GM12878 (cell line): ENCODE data around the gene ATP8B1. TPM values are rescaled to one million over a fixed set of nuclear protein-coding genes. Genes with fewer than 3 reads are reported as not detected.

Experiments
- BMI1 ChIP-seq: fragments of 450-650 bp; IDR thresholded peaks from 2 replicates; pipeline ENCODE4 v1.6.1; 2016; ENCODE audit warnings: mild to moderate bottlenecking, moderate library complexity, borderline replicate concordance
- CEBPB ChIP-seq, 2 experiments: fragments of 150-350 bp in 1 of 2; IDR thresholded peaks; 2 replicates each; pipeline ENCODE4 v1.6.1; 2012 to 2014; ENCODE audit warnings: low read depth in 2 of 2, low read length in 2 of 2, borderline replicate concordance in 1 of 2, inconsistent platforms in 1 of 2
- E2F8 ChIP-seq: fragments of 450-650 bp; IDR thresholded peaks from 2 replicates; pipeline ENCODE4 v1.6.1; 2018; ENCODE audit warnings: mild to moderate bottlenecking, low read depth, moderate library complexity; ENCODE audit not compliant: partially characterized antibody
- E4F1 ChIP-seq: fragments of 450-650 bp; IDR thresholded peaks from 2 replicates; pipeline ENCODE4 v1.6.1; 2018; ENCODE audit warnings: borderline replicate concordance, mild to moderate bottlenecking; ENCODE audit not compliant: partially characterized antibody
- EP300 ChIP-seq, 2 experiments: fragments of 150-350 bp in 1 of 2; IDR thresholded peaks; 2 replicates each; pipeline ENCODE4 v1.6.1; 2011 to 2012; ENCODE audit warnings: low read depth in 2 of 2, low read length in 2 of 2, borderline replicate concordance in 1 of 2, improper control_type of control experiment in 1 of 2, inconsistent platforms in 1 of 2; ENCODE audit not compliant: control insufficient read depth in 1 of 2
- GABPA ChIP-seq: IDR thresholded peaks from 2 replicates; pipeline ENCODE4 v1.6.1; 2014; ENCODE audit warnings: antibody characterized with exemption, low read depth, mild to moderate bottlenecking, inconsistent platforms
- MEF2B ChIP-seq: fragments of 450-650 bp; IDR thresholded peaks from 2 replicates; pipeline ENCODE4 v1.6.1; 2018; ENCODE audit warnings: mild to moderate bottlenecking, moderate library complexity; ENCODE audit not compliant: partially characterized antibody, poor library complexity, severe bottlenecking
- MTA2 ChIP-seq: fragments of 450-650 bp; IDR thresholded peaks from 2 replicates; pipeline ENCODE4 v1.6.1; 2016; ENCODE audit warnings: low read depth, mild to moderate bottlenecking, moderate library complexity
- NBN ChIP-seq: fragments of 450-650 bp; IDR thresholded peaks from 2 replicates; pipeline ENCODE4 v1.6.1; 2016
- PAX5 ChIP-seq: IDR thresholded peaks from 2 replicates; pipeline ENCODE4 v1.6.1; 2011; ENCODE audit warnings: low read depth, low read length, borderline replicate concordance
- PAX8 ChIP-seq: fragments of 450-650 bp; IDR thresholded peaks from 2 replicates; pipeline ENCODE4 v1.6.1; 2017; ENCODE audit warnings: mild to moderate bottlenecking, moderate library complexity
- RAD21 ChIP-seq: IDR thresholded peaks from 2 replicates; pipeline ENCODE4 v1.6.1; 2011; ENCODE audit warnings: mild to moderate bottlenecking, low read depth, low read length, moderate library complexity; ENCODE audit not compliant: insufficient read depth
- RAD51 ChIP-seq: fragments of 450-650 bp; IDR thresholded peaks from 2 replicates; pipeline ENCODE4 v1.6.1; 2016; ENCODE audit warnings: moderate library complexity, mild to moderate bottlenecking, inconsistent platforms
- RUNX3 ChIP-seq: IDR thresholded peaks from 2 replicates; pipeline ENCODE4 v1.6.1; 2012; ENCODE audit warnings: low read length, inconsistent platforms
- TCF12 ChIP-seq: IDR thresholded peaks from 2 replicates; pipeline ENCODE4 v1.6.1; 2011; ENCODE audit warnings: low read depth, mild to moderate bottlenecking, low read length
- ZNF24 ChIP-seq: fragments of 450-650 bp; IDR thresholded peaks from 2 replicates; pipeline ENCODE4 v1.6.1; 2017; ENCODE audit warnings: antibody characterized with exemption, mild to moderate bottlenecking
- polyA plus RNA-seq, 11 experiments: library from polyadenylated mRNA; depleted of rRNA in 4 of 11; unstranded in 6 of 11; stranded (reverse) in 5 of 11; fragments of >200 nt; fragmentation: Nextera tagmentation in 4 of 11; fragmentation: Illumina TruSeq in 1 of 11; extraction: Ambion mirVana in 4 of 11; extraction: Trizol in 1 of 11; gene quantifications; 1 replicate in 1 of 11; 2 replicates in 10 of 11; pipeline versions ENCODE4 v1.2.1 to v1.2.3, GENCODE V29; 2011 to 2016; ENCODE audit warnings: inconsistent platforms in 2 of 11, missing spikeins in 2 of 11, low read depth in 1 of 11
- total RNA-seq, 4 experiments: library from RNA; depleted of rRNA in 3 of 4; stranded (reverse); fragments of >200 nt in 3 of 4; fragmentation: Illumina TruSeq in 1 of 4; extraction: Trizol in 1 of 4; gene quantifications; 2 replicates each; pipeline versions ENCODE4 v1.2.1 to v1.2.3, GENCODE V29; 2013 to 2021
- TF ChIP-seq, protein P1 (sequence below): fragments of 450-650 bp; conservative IDR thresholded peaks from 2 replicates; pipeline ENCODE4 v1.6.1; 2017; ENCODE audit warnings: mild to moderate bottlenecking, moderate library complexity
- TF ChIP-seq, protein P2 (sequence below): IDR thresholded peaks from 2 replicates; pipeline ENCODE4 v1.6.1; 2011; ENCODE audit warnings: low read depth, low read length, improper control_type of control experiment, borderline replicate concordance
- TF ChIP-seq, protein P3 (sequence below): fragments of 450-650 bp; IDR thresholded peaks from 2 replicates; pipeline ENCODE4 v1.6.1; 2017; ENCODE audit warnings: antibody characterized with exemption, mild to moderate bottlenecking, moderate library complexity

Gene ATP8B1
- total and polyA plus RNA-seq, 10 of the 15 experiments (the other 5 are each of a cell fraction or from before 2014, with no cell fraction given) = 0.03 to 0.37 (median 0.11) TPM

GRCh38 chr18:57841568-57841967, 38.5 kb upstream of the ATP8B1 start (continued):
- no peak for TF ChIP-seq E4F1
- TF ChIP-seq, protein P1, sequence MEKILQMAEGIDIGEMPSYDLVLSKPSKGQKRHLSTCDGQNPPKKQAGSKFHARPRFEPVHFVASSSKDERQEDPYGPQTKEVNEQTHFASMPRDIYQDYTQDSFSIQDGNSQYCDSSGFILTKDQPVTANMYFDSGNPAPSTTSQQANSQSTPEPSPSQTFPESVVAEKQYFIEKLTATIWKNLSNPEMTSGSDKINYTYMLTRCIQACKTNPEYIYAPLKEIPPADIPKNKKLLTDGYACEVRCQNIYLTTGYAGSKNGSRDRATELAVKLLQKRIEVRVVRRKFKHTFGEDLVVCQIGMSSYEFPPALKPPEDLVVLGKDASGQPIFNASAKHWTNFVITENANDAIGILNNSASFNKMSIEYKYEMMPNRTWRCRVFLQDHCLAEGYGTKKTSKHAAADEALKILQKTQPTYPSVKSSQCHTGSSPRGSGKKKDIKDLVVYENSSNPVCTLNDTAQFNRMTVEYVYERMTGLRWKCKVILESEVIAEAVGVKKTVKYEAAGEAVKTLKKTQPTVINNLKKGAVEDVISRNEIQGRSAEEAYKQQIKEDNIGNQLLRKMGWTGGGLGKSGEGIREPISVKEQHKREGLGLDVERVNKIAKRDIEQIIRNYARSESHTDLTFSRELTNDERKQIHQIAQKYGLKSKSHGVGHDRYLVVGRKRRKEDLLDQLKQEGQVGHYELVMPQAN = no peak; the same call in 1 of the 2 replicates
- TF ChIP-seq MEF2B = peak; percentile 97
- no peak for TF ChIP-seq RAD21
- TF ChIP-seq, protein P2, sequence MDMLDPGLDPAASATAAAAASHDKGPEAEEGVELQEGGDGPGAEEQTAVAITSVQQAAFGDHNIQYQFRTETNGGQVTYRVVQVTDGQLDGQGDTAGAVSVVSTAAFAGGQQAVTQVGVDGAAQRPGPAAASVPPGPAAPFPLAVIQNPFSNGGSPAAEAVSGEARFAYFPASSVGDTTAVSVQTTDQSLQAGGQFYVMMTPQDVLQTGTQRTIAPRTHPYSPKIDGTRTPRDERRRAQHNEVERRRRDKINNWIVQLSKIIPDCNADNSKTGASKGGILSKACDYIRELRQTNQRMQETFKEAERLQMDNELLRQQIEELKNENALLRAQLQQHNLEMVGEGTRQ = no peak
- TF ChIP-seq NBN = peak; percentile 85
- TF ChIP-seq CEBPB (IDR thresholded peaks at IDR 0.05; ENCODE audit: borderline replicate concordance in 1 of 2, low read depth in 2 of 2, low read length in 2 of 2) = peak in 1 of 2 experiments; percentile 96; a peak in 2 of 4 replicates
- peak; percentile 91 to 94 for TF ChIP-seq EP300 (IDR thresholded peaks at IDR 0.05; ENCODE audit: borderline replicate concordance in 1 of 2, control insufficient read depth in 1 of 2, low read depth in 2 of 2, low read length in 2 of 2)
- TF ChIP-seq E2F8 = peak; percentile 23
- TF ChIP-seq PAX8 = no peak
- TF ChIP-seq GABPA = peak; percentile 76
- peak; percentile 99 for TF ChIP-seq RUNX3
- TF ChIP-seq TCF12 = peak; percentile 65; the same call in 1 of the 2 replicates
- TF ChIP-seq RAD51 = peak; percentile 53; the same call in 1 of the 2 replicates
- peak; percentile 98 for TF ChIP-seq PAX5
- peak; percentile 89 for TF ChIP-seq BMI1
- peak; percentile 32; the same call in 1 of the 2 replicates for TF ChIP-seq ZNF24
- TF ChIP-seq MTA2 = peak; percentile 98
- TF ChIP-seq, protein P3, sequence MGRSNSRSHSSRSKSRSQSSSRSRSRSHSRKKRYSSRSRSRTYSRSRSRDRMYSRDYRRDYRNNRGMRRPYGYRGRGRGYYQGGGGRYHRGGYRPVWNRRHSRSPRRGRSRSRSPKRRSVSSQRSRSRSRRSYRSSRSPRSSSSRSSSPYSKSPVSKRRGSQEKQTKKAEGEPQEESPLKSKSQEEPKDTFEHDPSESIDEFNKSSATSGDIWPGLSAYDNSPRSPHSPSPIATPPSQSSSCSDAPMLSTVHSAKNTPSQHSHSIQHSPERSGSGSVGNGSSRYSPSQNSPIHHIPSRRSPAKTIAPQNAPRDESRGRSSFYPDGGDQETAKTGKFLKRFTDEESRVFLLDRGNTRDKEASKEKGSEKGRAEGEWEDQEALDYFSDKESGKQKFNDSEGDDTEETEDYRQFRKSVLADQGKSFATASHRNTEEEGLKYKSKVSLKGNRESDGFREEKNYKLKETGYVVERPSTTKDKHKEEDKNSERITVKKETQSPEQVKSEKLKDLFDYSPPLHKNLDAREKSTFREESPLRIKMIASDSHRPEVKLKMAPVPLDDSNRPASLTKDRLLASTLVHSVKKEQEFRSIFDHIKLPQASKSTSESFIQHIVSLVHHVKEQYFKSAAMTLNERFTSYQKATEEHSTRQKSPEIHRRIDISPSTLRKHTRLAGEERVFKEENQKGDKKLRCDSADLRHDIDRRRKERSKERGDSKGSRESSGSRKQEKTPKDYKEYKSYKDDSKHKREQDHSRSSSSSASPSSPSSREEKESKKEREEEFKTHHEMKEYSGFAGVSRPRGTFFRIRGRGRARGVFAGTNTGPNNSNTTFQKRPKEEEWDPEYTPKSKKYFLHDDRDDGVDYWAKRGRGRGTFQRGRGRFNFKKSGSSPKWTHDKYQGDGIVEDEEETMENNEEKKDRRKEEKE = no peak
